Vagina (tissue), 2 donors: ENCODE results near the gene PTPRN2.

Experiments used
- POLR2AphosphoS5 ChIP-seq, 2 donors: sonication (generic); formaldehyde crosslinking; IDR thresholded peaks; one replicate each; pipeline ENCODE4 v1.9.0; 2017; ENCODE audit warnings: antibody characterized with exemption in 2 of 2, mild to moderate bottlenecking in 2 of 2, low read depth in 1 of 2; ENCODE audit not compliant: insufficient read depth in 1 of 2
- TF ChIP-seq, protein P1 (sequence below), 3 experiments: fragments of 450-650 bp in 2 of 3; fragments of 200-600 bp in 1 of 3; sonication (generic) in 1 of 3; IDR thresholded peaks; one replicate each; pipeline ENCODE4 v1.5.1; 2017 to 2019; ENCODE audit warnings: antibody characterized with exemption in 3 of 3, mild to moderate bottlenecking in 2 of 3, moderate library complexity in 2 of 3

DNA sequence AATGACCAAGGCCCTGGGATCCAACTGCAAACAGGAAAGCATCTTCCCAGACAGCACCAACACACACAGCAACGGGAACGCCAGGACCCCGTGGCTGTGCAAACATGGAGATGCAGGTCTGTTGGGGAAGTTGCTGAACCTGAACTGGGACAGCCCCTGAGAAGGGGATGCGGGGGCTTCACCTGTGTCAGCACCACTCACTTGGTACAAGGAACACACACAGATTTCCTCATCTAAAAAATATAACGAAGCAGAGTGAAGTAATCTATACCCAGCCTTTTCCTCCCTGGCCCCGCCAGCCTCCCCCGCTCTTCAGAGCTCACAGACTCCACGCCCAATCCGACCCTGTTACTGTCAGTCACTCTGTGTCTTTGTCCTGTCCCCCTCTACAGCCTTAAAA, 93.0 kb downstream of the PTPRN2 start:
- TF ChIP-seq, protein P1, sequence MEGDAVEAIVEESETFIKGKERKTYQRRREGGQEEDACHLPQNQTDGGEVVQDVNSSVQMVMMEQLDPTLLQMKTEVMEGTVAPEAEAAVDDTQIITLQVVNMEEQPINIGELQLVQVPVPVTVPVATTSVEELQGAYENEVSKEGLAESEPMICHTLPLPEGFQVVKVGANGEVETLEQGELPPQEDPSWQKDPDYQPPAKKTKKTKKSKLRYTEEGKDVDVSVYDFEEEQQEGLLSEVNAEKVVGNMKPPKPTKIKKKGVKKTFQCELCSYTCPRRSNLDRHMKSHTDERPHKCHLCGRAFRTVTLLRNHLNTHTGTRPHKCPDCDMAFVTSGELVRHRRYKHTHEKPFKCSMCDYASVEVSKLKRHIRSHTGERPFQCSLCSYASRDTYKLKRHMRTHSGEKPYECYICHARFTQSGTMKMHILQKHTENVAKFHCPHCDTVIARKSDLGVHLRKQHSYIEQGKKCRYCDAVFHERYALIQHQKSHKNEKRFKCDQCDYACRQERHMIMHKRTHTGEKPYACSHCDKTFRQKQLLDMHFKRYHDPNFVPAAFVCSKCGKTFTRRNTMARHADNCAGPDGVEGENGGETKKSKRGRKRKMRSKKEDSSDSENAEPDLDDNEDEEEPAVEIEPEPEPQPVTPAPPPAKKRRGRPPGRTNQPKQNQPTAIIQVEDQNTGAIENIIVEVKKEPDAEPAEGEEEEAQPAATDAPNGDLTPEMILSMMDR (IDR thresholded peaks at IDR 0.05): no peak
- no peak for TF ChIP-seq POLR2AphosphoS5 (IDR thresholded peaks at IDR 0.05; ENCODE audit: insufficient read depth in 1 of 2, low read depth in 1 of 2)
